8988T (cell line): ENCODE measurements around the gene SUMF2.
"Not testable (repeated sequence)": the region's sequence is repeated elsewhere in the genome, so short reads cannot be mapped to it uniquely, and the experiment has no call there.

Experiments used
- DNase-seq: peaks from one replicate; pipeline ENCODE4 v3.0.0; 2011

SUMF2 gene

GRCh38 chr7:56063882-56064625 is at the start of gene SUMF2:
SUMF2 (plus strand) TSS chr7:56064286; CDS start chr7:56064312, 26 bp downstream.
- DNase-seq: peak; percentile 79

DNA sequence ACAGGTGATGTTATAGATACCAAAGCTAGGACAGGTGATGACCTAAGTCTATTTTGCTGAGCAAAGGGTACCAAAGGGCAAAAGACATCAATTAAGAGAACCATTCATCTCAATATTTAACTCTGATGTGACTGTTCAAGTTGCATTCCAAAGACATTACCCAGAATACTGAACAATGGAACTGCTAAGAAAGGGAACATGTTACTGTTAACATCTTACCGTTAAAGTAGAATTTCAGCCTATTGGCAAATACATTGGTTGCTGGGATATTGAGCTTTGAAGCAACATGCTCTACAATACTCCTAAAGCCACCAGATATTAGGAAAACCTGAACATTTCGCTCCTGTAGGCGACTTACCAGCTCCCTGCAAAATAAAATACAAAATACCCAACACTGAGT is 47.1 kb upstream of the SUMF2 start:
- DNase-seq: not testable (repeated sequence)

DNA sequence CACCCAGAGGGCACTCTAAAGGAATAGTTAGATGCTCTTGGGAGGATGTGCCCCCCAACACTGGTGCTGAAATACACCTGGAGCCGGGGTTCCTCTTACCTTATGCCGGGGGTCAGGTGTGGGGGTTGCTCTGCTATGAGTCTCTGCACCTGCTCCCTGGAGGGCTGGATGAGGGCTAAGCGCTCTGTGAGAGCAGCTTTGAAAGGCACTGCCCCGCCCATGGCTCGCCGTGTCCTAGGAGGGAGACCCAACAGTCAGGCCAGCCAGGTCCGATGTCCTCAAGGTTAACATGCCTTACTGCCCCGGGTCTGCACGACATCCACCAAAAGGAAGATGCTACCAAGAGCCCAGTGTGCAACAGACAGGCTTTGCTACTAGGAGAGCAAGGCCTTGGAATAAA is 44.6 kb upstream of the SUMF2 start:
- DNase-seq: no peak

GRCh38 chr7:56023500-56023899 is 40.6 kb upstream of the SUMF2 start:
- DNase-seq: no peak

- no peak for DNase-seq
Observed at GRCh38 chr7:56026538-56026937, 37.5 kb upstream of the SUMF2 start.

- DNase-seq: no peak
Observed at GRCh38 chr7:56028942-56029630, 35.0 kb upstream of the SUMF2 start.

- no peak for DNase-seq
Observed at GRCh38 chr7:56030340-56030739, 33.7 kb upstream of the SUMF2 start.

GRCh38 chr7:56031556-56031955 is 32.5 kb upstream of the SUMF2 start:
- not testable (repeated sequence) for DNase-seq

DNA sequence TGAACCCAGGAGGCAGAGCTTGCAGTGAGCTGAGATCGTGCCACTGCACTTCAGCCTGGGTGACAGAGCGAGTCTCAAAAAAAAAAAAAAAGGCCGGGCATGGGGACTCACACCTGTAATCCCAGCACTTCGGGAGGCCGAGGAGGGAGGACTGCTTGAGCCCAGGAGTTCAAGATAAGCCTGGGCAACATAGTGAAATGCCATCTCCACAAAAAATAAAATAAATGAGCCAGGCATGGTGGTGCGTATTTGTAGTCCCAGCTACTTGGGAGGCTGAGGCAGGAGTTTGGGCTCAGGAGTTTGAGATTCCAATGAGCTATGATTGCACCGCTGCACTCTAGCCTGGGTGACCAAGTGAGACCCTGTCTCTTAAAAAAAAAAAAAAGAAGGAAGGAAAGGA is 31.5 kb upstream of the SUMF2 start:
- DNase-seq: not testable (repeated sequence)

- DNase-seq: peak; percentile 51
Observed at GRCh38 chr7:56033671-56034432, 30.2 kb upstream of the SUMF2 start.

GRCh38 chr7:56040730-56041129 is 23.4 kb upstream of the SUMF2 start:
- DNase-seq: no peak

- DNase-seq: not testable (repeated sequence)
Observed at GRCh38 chr7:56045758-56046157, 18.3 kb upstream of the SUMF2 start.

- no peak for DNase-seq
Observed at GRCh38 chr7:56046721-56047445, 17.2 kb upstream of the SUMF2 start.

DNA sequence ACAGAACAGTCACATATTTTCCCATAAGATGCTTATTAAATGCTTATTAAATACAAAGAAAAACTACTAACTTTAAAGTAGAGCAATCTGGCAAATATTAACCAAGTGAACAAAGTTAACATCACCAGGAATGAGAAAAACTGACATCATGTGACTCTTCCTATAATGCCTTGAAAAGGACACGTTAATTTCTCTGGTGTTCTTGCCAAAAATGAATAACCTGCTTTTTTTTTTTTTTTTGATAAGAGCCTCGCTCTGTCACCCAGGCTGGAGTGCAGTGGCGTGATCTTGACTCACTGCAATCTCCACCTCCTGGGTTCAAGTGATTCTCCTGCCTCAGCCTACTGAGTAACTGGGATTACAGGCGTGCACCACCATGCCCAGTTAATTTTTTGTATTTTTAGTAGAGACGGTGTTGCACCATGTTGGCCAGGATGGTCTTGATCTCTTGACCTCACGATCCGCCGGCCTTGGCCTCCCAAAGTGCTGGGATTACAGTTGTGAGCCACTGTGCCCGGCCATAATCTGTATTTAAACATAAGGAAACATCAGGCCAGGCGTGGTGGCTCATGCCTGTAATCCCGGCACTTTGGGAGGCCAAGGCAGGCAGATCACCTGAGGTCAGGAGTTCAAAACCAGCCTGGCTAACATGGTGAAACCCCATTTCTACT is 16.5 kb upstream of the SUMF2 start:
- not testable (repeated sequence) for DNase-seq

GRCh38 chr7:56048245-56048644 is 15.8 kb upstream of the SUMF2 start:
- DNase-seq: no peak

DNA sequence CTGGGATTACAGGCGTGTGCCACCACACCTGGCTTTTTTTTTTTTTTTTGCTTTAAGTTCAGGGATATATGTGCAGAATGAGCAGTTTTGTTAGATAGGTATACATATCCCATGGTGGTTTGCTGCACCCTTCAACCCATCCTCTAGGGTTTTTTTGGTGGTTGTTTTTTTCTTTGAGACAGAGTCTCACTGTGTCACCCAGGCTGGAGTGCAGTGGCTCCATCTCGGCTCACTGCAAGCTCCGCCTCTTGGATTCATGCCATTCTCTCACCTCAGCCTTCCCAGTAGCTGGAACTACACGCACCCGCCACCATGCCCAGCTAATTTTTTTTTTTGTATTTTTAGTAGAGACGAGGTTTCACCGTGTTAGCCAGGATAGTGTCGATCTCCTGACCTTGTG is 15.3 kb upstream of the SUMF2 start:
- not testable (repeated sequence) for DNase-seq

DNA sequence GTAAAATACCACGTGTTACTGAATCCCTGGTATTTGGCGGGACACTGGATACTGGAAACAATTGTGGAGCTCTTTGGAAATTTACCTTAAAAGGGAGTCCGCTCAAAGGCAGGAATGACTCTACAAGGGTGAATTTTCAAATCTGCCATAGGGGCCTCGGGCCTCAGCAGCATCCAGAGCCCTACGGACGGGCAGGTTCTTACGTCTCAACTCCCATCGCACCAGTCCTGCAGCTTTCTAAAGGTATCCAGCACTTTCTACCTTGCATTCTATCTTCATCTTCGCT is 13.1 kb upstream of the SUMF2 start:
- DNase-seq: no peak

GRCh38 chr7:56051339-56052191 is 12.5 kb upstream of the SUMF2 start, which contains the start of the genes CCT6A and PSPH:
CCT6A (plus strand) TSS chr7:56051765; CDS start chr7:56051849, 84 bp downstream.
PSPH (minus strand) TSS chr7:56051444; CDS start chr7:56021212, 30,232 bp downstream.
- DNase-seq: peak; percentile 73

- DNase-seq: no peak
Observed at GRCh38 chr7:56053379-56053778, 10.7 kb upstream of the SUMF2 start.

- DNase-seq: no peak
Observed at GRCh38 chr7:56053993-56054392, 10.1 kb upstream of the SUMF2 start.

- DNase-seq: no peak
Observed at GRCh38 chr7:56062382-56062781, 1.7 kb upstream of the SUMF2 start.
